Measurements from ENCODE around the gene ELF3. TPM values are rescaled to one million over a fixed set of nuclear protein-coding genes. Genes with fewer than 3 reads are reported as not detected.

ELF3 gene
- total and polyA plus RNA-seq, 2 of the 8 experiments (the other 6 are each of a cell fraction or from before 2014, with no cell fraction given): 17.3 to 25.0 TPM

DNA sequence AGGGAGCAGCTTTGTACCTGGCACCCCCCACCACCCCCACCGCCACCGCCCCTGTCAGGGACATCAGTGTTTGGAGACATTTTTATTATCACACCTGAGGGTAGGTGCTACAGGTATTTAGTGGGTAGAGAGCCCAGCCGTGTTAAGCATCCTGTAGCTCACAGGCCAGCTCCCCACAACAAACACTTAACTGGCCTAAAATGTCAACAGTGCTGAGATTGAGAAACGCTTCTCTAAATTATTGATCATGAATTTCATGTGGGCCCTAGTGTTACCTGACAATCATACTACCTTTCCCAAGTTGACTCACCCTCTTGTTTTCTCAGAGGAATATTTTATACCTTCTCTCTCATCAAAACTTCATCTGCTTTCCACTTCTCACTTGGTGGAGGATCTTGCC is 21.4 kb downstream of the ELF3 start:
- no peaks in the 10 kb centered on the region for H3K27me3 ChIP-seq (replicated peaks in 1 of 4; ENCODE audit: control insufficient read depth in 3 of 4, extremely low read depth in 1 of 4, insufficient read depth in 3 of 4, low read length in 3 of 4)
- H3K36me3 ChIP-seq (ENCODE audit: control insufficient read depth in 2 of 4, insufficient read depth in 4 of 4, low read length in 3 of 4): no peaks in the 10 kb centered on the region
- TF ChIP-seq RXRA (IDR thresholded peaks at IDR 0.05; ENCODE audit: insufficient read depth, low read depth, low read length) (no peak), SP2 (IDR thresholded peaks at IDR 0.05; ENCODE audit: low read length) (no peak), BCL11A (IDR thresholded peaks at IDR 0.05; ENCODE audit: low read depth in 2 of 2, low read length in 2 of 2) (no peak), CBX8 (IDR thresholded peaks at IDR 0.05; ENCODE audit: borderline replicate concordance, low read depth, low read length) (no peak), RNF2 (IDR thresholded peaks at IDR 0.05; ENCODE audit: borderline replicate concordance, low read depth, low read length, missing control alignments, poor library complexity, severe bottlenecking) (no peak), JUND (IDR thresholded peaks at IDR 0.05; ENCODE audit: low read length) (no peak), HDAC6 (IDR thresholded peaks at IDR 0.05; ENCODE audit: low read depth, low read length) (no peak), GABPA (IDR thresholded peaks at IDR 0.05; ENCODE audit: borderline replicate concordance, insufficient read depth, low read length) (no peak), YY1 (IDR thresholded peaks at IDR 0.05; ENCODE audit: low read depth, low read length) (no peak), SRF (IDR thresholded peaks at IDR 0.05; ENCODE audit: low read depth, low read length) (no peak)
- TF ChIP-seq, protein P1, sequence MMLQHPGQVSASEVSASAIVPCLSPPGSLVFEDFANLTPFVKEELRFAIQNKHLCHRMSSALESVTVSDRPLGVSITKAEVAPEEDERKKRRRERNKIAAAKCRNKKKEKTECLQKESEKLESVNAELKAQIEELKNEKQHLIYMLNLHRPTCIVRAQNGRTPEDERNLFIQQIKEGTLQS (IDR thresholded peaks at IDR 0.05; ENCODE audit: insufficient read depth, low read depth, low read length): no peak
- DNase-seq (ENCODE audit: low read depth in 1 of 2, low spot score in 2 of 2) (no peak), FAIRE-seq (no peak)
- no peaks in the 10 kb centered on the region for H4K20me1 ChIP-seq (replicated peaks in 1 of 2; ENCODE audit: control insufficient read depth in 1 of 2, insufficient read depth in 2 of 2, low read length in 2 of 2)
- H2BK15ac ChIP-seq (ENCODE audit: low read length): no peak overlapping the region
- no peak overlapping the region for H3K4me2 ChIP-seq (ENCODE audit: insufficient read depth in 1 of 2, low read depth in 2 of 2, low read length in 2 of 2)
- H3K14ac ChIP-seq (ENCODE audit: insufficient read length): no peak overlapping the region
- ChIA-PET CTCF (ENCODE audit: partially characterized antibody) (interaction anchor here (0.7 to 2.2 kb wide), 12 partner anchors 9 to 123 kb away, joined by 3 to 8 read pairs (median 3); partner anchors contain the start of gene GPR37L1), POLR2A (ENCODE audit: partially characterized antibody) (interaction anchor here (4.1 kb wide), 1 partner anchor 21 kb away, joined by 26 read pairs; the partner anchor contains the start of gene ELF3)
- H4K91ac ChIP-seq (replicated peaks; ENCODE audit: insufficient read length, low read length): no peak overlapping the region
- H3K18ac ChIP-seq (ENCODE audit: extremely low read depth, low read length): no peak overlapping the region
- no peak overlapping the region for H3K9ac ChIP-seq (replicated peaks in 1 of 4; ENCODE audit: extremely low read depth in 1 of 4, low read depth in 3 of 4, low read length in 3 of 4)
- H3K56ac ChIP-seq (replicated peaks; ENCODE audit: insufficient read length, low read depth, low read length): no peak overlapping the region
- H3K4me1 ChIP-seq (replicated peaks in 1 of 4; ENCODE audit: control insufficient read depth in 3 of 4, insufficient read depth in 4 of 4, low read length in 3 of 4): peaks cover 0 to 9% (median under 1%) of the 10 kb centered on the region in 4 experiments; a peak in 3 of 7 replicates
- no peak overlapping the region for H2AK5ac ChIP-seq (ENCODE audit: low read depth, low read length)
- no peak overlapping the region for H2BK20ac ChIP-seq (ENCODE audit: low read length)
- H3K23me2 ChIP-seq (ENCODE audit: low read depth, low read length): no peaks in the 10 kb centered on the region
- no peak overlapping the region for H2BK5ac ChIP-seq (ENCODE audit: low read depth, low read length)
- H3K23ac ChIP-seq (ENCODE audit: insufficient read length): no peak overlapping the region
- no peaks in the 10 kb centered on the region for H3K9me3 ChIP-seq (ENCODE audit: insufficient read depth in 2 of 2, low read depth in 1 of 2, low read length in 1 of 2)
- no peaks in the 10 kb centered on the region for H3K79me2 ChIP-seq (ENCODE audit: control insufficient read depth in 1 of 2, insufficient read depth in 2 of 2, low read length in 2 of 2)
- WGBS, 2 experiments (ENCODE audit: extremely low coverage in 1 of 2, insufficient coverage in 1 of 2, insufficient read length in 1 of 2, insufficient replicate concordance in 2 of 2, low coverage in 1 of 2, low lambda C conversion rate in 2 of 2, missing lambda C conversion rate in 1 of 2): 93% methylated on average over 4 of the region's 4 CpGs; no CpG with 5 or more reads in 1 of the 2 experiments
- H3K4ac ChIP-seq (replicated peaks; ENCODE audit: insufficient read length, low read depth, low read length): no peak overlapping the region
- H2AFZ ChIP-seq (ENCODE audit: low read length): no peak overlapping the region
- no peak overlapping the region for H2BK12ac ChIP-seq (ENCODE audit: low read depth, low read length)
- H4K8ac ChIP-seq (ENCODE audit: extremely low read depth, insufficient read depth, low read length): no peak overlapping the region
- no peaks in the 10 kb centered on the region for H3K79me1 ChIP-seq (ENCODE audit: low read depth, low read length)
- no peak overlapping the region for H3K4me3 ChIP-seq (ENCODE audit: extremely low read depth in 1 of 4, insufficient read depth in 2 of 4, low read depth in 3 of 4, low read length in 4 of 4)
- H4K5ac ChIP-seq (ENCODE audit: insufficient read length, low read depth, low read length): no peak overlapping the region
- H3K27ac ChIP-seq (ENCODE audit: low read depth, low read length): no peak overlapping the region
- no peak overlapping the region for H2BK120ac ChIP-seq (replicated peaks; ENCODE audit: low read depth, low read length)
